Smooth muscle cell (in vitro differentiated cells): ENCODE results near the gene ETV3L. TPM values are rescaled to one million over a fixed set of nuclear protein-coding genes. Genes with fewer than 3 reads are reported as not detected.

Experiments
- DNase-seq: peaks from one replicate; lab custom pipeline; 2025; ENCODE audit not compliant: unreplicated experiment; lab: John Stamatoyannopoulos, UW
- H2AFZ ChIP-seq: fragments of 200-600 bp; sonication (generic); 2 replicates; pipeline ENCODE4 v1.6.0; 2016; ENCODE audit warnings: antibody characterized with exemption, low read depth, mild to moderate bottlenecking
- H3F3A ChIP-seq: fragments of 200-600 bp; sonication (generic); 2 replicates; pipeline ENCODE4 v1.6.0; 2017; ENCODE audit warnings: antibody characterized with exemption, low read depth
- H3K27ac ChIP-seq: fragments of 200-600 bp; sonication (generic); 2 replicates; pipeline ENCODE4 v1.5.1; 2016; ENCODE audit warnings: low read depth, mild to moderate bottlenecking
- H3K27me3 ChIP-seq: fragments of 200-600 bp; sonication (generic); 2 replicates; pipeline ENCODE4 v1.6.1; 2016; ENCODE audit warnings: low read depth, mild to moderate bottlenecking
- H3K36me3 ChIP-seq: fragments of 200-600 bp; sonication (generic); 2 replicates; pipeline ENCODE4 v1.5.1; 2016; ENCODE audit warnings: low read depth
- H3K4me1 ChIP-seq: fragments of 200-600 bp; sonication (generic); 2 replicates; pipeline ENCODE4 v1.5.1; 2016; ENCODE audit warnings: low read depth
- H3K4me2 ChIP-seq: fragments of 200-600 bp; sonication (generic); 2 replicates; pipeline ENCODE4 v1.6.0; 2016; ENCODE audit warnings: mild to moderate bottlenecking
- H3K4me3 ChIP-seq: fragments of 200-600 bp; sonication (generic); 2 replicates; pipeline ENCODE4 v1.5.1; 2016; ENCODE audit warnings: mild to moderate bottlenecking
- H3K79me2 ChIP-seq: fragments of 200-600 bp; sonication (generic); 2 replicates; pipeline ENCODE4 v1.6.0; 2016; ENCODE audit warnings: low read depth, mild to moderate bottlenecking
- H3K9ac ChIP-seq: fragments of 200-600 bp; sonication (generic); 2 replicates; pipeline ENCODE4 v1.6.0; 2016; ENCODE audit warnings: low read depth
- H3K9me3 ChIP-seq: fragments of 200-600 bp; sonication (generic); replicated peaks from 2 replicates; pipeline ENCODE4 v1.5.1; 2016; ENCODE audit warnings: low read depth
- H4K20me1 ChIP-seq: fragments of 200-600 bp; sonication (generic); 2 replicates; pipeline ENCODE4 v1.6.0; 2016; ENCODE audit warnings: low read depth
- WGBS: methylation state at CpG from one replicate; pipeline ENCODE4 v1.1.7; 2016; ENCODE audit warnings: low lambda C conversion rate; 5-methylcytosine and 5-hydroxymethylcytosine counted together
- polyA plus RNA-seq: library from polyadenylated mRNA; unstranded; fragments of >200 nt; fragmentation: Nextera tagmentation; extraction: Ambion mirVana; gene quantifications from 2 replicates; pipeline ENCODE4 v1.2.1, GENCODE V29; 2016
- total RNA-seq: library from RNA; depleted of rRNA; stranded (reverse); fragments of >200 nt; gene quantifications from 2 replicates; pipeline ENCODE4 v1.2.3, GENCODE V29; 2014
- TF ChIP-seq, protein P1 (sequence below): fragments of 200-600 bp; sonication (generic); IDR thresholded peaks from 2 replicates; pipeline ENCODE4 v1.5.1; 2017; ENCODE audit warnings: borderline replicate concordance, mild to moderate bottlenecking, antibody characterized with exemption; ENCODE audit not compliant: insufficient read depth, poor library complexity, severe bottlenecking

The ETV3L gene
- total and polyA plus RNA-seq, 2 experiments from 2014 or later: not detected

DNA sequence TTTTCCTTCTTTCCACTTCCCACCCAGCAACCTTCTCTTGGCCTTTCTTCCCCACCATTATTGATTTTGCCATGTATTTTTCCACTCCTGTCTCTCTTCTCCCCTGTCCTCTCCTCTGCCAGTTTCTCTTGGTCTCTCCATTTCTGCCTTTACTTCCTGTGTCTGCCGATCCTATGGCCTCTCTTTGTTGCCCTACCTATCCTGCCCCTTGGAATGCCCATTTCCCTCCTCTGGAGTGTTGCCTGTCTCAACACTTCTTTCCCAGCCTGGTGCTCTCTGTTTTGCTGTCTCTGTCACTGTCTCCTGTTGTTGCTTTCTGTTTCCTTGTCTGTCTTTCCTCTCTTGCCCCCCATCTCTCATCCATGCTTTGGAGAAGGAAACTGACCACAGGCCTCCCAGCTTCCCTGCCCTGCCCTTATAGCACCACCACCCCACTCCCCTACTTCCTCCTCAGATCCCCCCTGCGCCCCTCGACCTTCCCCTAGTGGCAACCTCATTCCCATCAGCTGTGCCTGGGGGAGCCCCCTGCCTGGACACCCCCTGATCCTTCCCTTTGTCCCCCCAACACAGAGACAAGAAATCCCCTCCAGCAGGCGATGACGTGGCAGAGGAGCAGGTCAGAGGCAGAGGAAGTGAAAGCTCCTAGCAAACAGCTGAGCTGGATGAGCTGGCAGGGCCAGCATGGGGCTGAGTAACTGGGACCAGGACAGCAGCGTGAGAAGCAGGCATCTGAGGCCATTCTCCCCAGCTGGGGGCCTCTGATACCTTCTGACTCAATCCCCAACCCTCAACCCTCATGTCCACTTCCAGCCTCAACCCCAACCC is 6.6 kb upstream of the ETV3L start:
- Histone ChIP-seq H3K9me3 (no peaks in the 10 kb centered on the region), H4K20me1 (no peaks in the 10 kb centered on the region), H3K4me3 (no peak overlapping the region), H3K36me3 (no peaks in the 10 kb centered on the region), H3K27me3 (no peaks in the 10 kb centered on the region), H2AFZ (peak overlapping the region; percentile 91), H3K79me2 (no peaks in the 10 kb centered on the region), H3K4me1 (peaks cover 6% of the 10 kb centered on the region), H3K4me2 (peak overlapping the region; percentile 39), H3F3A (no peaks in the 10 kb centered on the region), H3K9ac (peak overlapping the region; percentile 83), H3K27ac (peak overlapping the region; percentile 90)
- 57% methylated on average over 6 of the region's 6 CpGs for WGBS
- TF ChIP-seq, protein P1, sequence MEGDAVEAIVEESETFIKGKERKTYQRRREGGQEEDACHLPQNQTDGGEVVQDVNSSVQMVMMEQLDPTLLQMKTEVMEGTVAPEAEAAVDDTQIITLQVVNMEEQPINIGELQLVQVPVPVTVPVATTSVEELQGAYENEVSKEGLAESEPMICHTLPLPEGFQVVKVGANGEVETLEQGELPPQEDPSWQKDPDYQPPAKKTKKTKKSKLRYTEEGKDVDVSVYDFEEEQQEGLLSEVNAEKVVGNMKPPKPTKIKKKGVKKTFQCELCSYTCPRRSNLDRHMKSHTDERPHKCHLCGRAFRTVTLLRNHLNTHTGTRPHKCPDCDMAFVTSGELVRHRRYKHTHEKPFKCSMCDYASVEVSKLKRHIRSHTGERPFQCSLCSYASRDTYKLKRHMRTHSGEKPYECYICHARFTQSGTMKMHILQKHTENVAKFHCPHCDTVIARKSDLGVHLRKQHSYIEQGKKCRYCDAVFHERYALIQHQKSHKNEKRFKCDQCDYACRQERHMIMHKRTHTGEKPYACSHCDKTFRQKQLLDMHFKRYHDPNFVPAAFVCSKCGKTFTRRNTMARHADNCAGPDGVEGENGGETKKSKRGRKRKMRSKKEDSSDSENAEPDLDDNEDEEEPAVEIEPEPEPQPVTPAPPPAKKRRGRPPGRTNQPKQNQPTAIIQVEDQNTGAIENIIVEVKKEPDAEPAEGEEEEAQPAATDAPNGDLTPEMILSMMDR: no peak
- DNase-seq: peak; percentile 26

DNA sequence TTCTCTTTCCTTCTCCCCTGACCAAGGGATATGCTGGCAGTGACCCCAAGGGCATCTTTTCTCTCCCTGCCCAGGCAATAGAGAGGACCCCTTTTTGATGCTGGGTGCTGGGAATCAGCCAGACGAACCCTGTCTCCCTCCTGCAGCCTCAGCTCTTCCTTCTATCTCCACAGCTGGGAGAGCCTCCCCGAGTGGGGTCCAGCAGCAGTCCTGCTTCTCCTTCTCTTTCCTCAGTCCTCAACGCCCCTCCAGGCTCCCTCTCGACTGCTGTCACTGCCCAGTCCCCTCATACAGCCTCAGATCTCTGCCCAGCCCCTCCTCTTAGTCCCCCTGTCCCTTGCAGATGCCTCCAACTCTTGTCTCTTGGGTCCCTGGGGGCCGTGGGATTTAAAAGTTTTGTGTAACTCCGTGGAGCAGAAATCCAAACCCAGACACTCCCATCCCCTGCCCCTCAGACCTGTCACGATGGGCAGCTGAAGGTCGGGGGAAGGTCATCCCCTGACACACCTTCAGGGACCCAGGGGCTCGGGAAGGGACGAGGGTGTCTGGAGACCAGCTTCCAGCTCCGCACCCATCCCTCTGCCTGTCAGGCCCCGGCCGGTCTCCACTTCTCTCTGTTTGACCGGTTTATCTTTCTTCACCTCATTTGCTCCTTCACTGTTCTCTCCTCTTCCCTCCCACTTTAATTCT is 5.8 kb upstream of the ETV3L start:
- Histone ChIP-seq H2AFZ (peak overlapping the region; percentile 91), H3K4me2 (no peak overlapping the region), H3K27ac (no peak overlapping the region), H3K9me3 (no peaks in the 10 kb centered on the region), H3K4me3 (no peak overlapping the region), H3K27me3 (no peaks in the 10 kb centered on the region), H3K79me2 (no peaks in the 10 kb centered on the region), H3K9ac (no peak overlapping the region), H3K4me1 (peaks cover 6% of the 10 kb centered on the region), H4K20me1 (no peaks in the 10 kb centered on the region), H3F3A (no peaks in the 10 kb centered on the region), H3K36me3 (no peaks in the 10 kb centered on the region)
- WGBS: 88% methylated on average over 14 of the region's 14 CpGs
- TF ChIP-seq, protein P1: no peak
- no peak for DNase-seq

DNA sequence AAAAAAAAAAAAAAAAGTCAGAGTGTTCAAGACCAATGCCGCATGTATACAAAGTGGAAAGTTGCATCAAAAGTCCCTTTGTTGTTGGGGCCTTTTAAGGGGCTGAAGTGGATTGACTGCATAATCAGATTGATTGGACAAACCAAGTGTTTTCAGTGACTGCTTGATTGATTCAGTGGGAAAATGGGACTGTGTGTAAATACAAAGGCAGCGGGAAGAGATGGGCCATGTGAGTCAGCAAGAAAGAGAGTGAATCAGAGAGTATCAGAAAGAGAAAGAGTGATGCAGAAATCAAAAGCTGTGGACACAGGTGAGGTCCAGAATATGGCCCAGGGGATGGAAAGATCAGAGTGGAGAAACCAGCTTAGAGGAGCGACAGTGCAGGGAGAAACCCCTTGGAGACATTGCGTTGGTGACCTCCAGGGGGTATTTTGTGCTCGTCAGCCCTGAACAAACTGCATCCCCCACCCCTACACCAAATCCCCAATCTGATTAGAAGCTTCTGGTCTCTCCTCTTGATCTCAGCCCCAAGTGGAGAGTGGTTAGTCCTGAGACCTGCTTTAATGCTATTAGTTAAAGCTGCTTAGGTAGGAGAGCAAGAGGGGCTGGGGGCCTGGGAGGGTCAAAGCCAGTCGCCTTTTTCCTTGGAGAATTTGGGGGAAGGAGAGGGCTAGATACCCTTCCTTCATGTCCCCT is 5.1 kb upstream of the ETV3L start:
- H2AFZ ChIP-seq: no peak overlapping the region
- DNase-seq: no peak

More for the DNA sequence above, 5.1 kb upstream of the ETV3L start:
- no peak overlapping the region for H3K27ac ChIP-seq
- H3K4me2 ChIP-seq: no peak overlapping the region
- no peaks in the 10 kb centered on the region for H3K36me3 ChIP-seq
- no peaks in the 10 kb centered on the region for H4K20me1 ChIP-seq
- TF ChIP-seq, protein P1: no peak
- no peak overlapping the region for H3K4me3 ChIP-seq
- WGBS: 79% methylated on average over 6 of the region's 6 CpGs
- no peaks in the 10 kb centered on the region for H3K9me3 ChIP-seq
- no peaks in the 10 kb centered on the region for H3K27me3 ChIP-seq
- H3K9ac ChIP-seq: no peak overlapping the region
- no peaks in the 10 kb centered on the region for H3K79me2 ChIP-seq
- peaks cover 6% of the 10 kb centered on the region for H3K4me1 ChIP-seq
- H3F3A ChIP-seq: no peaks in the 10 kb centered on the region
